Measurements from ENCODE around the gene MATN1.

The MATN1 gene

GRCh38 chr1:30715216-30715615 is 8.2 kb downstream of the MATN1 start:
- DNase-seq = no peak

- no peak for DNase-seq
Observed at GRCh38 chr1:30714536-30715090, 8.8 kb downstream of the MATN1 start.

- no peak for DNase-seq
Observed at GRCh38 chr1:30714025-30714424, 9.4 kb downstream of the MATN1 start.

GRCh38 chr1:30713311-30713710 is 10.1 kb downstream of the MATN1 start:
- DNase-seq = no peak

GRCh38 chr1:30712583-30712982 is 10.8 kb downstream of the MATN1 start:
- DNase-seq = no peak

GRCh38 chr1:30710407-30710806 is 13.0 kb downstream of the MATN1 start:
- no peak for DNase-seq

- no peak for DNase-seq
Observed at GRCh38 chr1:30708361-30708728, 15.0 kb downstream of the MATN1 start.

- peak; percentile 13 for DNase-seq
Observed at GRCh38 chr1:30707412-30708360, 15.7 kb downstream of the MATN1 start.

GRCh38 chr1:30706528-30706927 is 16.9 kb downstream of the MATN1 start:
- no peak for DNase-seq

- DNase-seq = no peak
Observed at GRCh38 chr1:30705698-30706097, 17.7 kb downstream of the MATN1 start.

- DNase-seq = no peak
Observed at GRCh38 chr1:30704765-30705509, 18.4 kb downstream of the MATN1 start.

- DNase-seq = no peak
Observed at GRCh38 chr1:30704271-30704670, 19.1 kb downstream of the MATN1 start.

- DNase-seq = no peak
Observed at GRCh38 chr1:30702823-30703222, 20.6 kb downstream of the MATN1 start.

GRCh38 chr1:30701258-30701633 is 22.1 kb downstream of the MATN1 start:
- DNase-seq = no peak

- DNase-seq = no peak
Observed at GRCh38 chr1:30700528-30701257, 22.7 kb downstream of the MATN1 start.

- DNase-seq = no peak
Observed at GRCh38 chr1:30699762-30700161, 23.6 kb downstream of the MATN1 start.

- no peak for DNase-seq
Observed at GRCh38 chr1:30698401-30698981, 24.9 kb downstream of the MATN1 start.

GRCh38 chr1:30697571-30698376 is 25.6 kb downstream of the MATN1 start:
- DNase-seq = no peak

GRCh38 chr1:30696831-30697230 is 26.6 kb downstream of the MATN1 start:
- DNase-seq = no peak

GRCh38 chr1:30695439-30695841 is 27.9 kb downstream of the MATN1 start:
- DNase-seq = no peak

- DNase-seq = no peak
Observed at GRCh38 chr1:30694280-30695175, 28.9 kb downstream of the MATN1 start.

Measured in activated effector memory CD4-positive, alpha-beta T cell treated with Interleukin-2 at 50 U/mL for 16 hours (primary cell).